ENCODE results near the gene PARPBP.
"Not testable (repeated sequence)": the region's sequence is repeated elsewhere in the genome, so short reads cannot be mapped to it uniquely, and the experiment has no call there.

The PARPBP gene

GRCh38 chr12:102163383-102163782 is 43.4 kb downstream of the PARPBP start:
- DNase-seq, result no peak

- no peak for DNase-seq
Observed at GRCh38 chr12:102167821-102168604, 48.0 kb downstream of the PARPBP start.

- no peak for DNase-seq
Observed at GRCh38 chr12:102169922-102170621, 50.1 kb downstream of the PARPBP start.

- DNase-seq, result no peak
Observed at GRCh38 chr12:102171951-102172350, 52.0 kb downstream of the PARPBP start.

- DNase-seq, result no peak
Observed at GRCh38 chr12:102172436-102172835, 52.5 kb downstream of the PARPBP start.

GRCh38 chr12:102174117-102174516 is 54.1 kb downstream of the PARPBP start:
- no peak for DNase-seq

GRCh38 chr12:102174761-102175160 is 54.8 kb downstream of the PARPBP start:
- DNase-seq, result no peak

- DNase-seq, result no peak
Observed at GRCh38 chr12:102182635-102183034, 62.7 kb downstream of the PARPBP start.

- no peak for DNase-seq
Observed at GRCh38 chr12:102195826-102196225, 75.8 kb downstream of the PARPBP start.

GRCh38 chr12:102197789-102198188 is 77.8 kb downstream of the PARPBP start, which contains the start of gene PMCH:
Gene PMCH, minus strand, starts transcription at chr12:102197833. Its CDS starts 63 bp downstream, at chr12:102197770.
- no peak for DNase-seq

- no peak for DNase-seq
Observed at GRCh38 chr12:102201436-102202061, 81.6 kb downstream of the PARPBP start.

GRCh38 chr12:102202556-102202955 is 82.6 kb downstream of the PARPBP start:
- no peak for DNase-seq

GRCh38 chr12:102204025-102204424 is 84.0 kb downstream of the PARPBP start:
- DNase-seq, result no peak

- no peak for DNase-seq
Observed at GRCh38 chr12:102215992-102216691, 96.2 kb downstream of the PARPBP start.

GRCh38 chr12:102220736-102221135 is 100.8 kb downstream of the PARPBP start:
- DNase-seq, result no peak

- no peak for DNase-seq
Observed at GRCh38 chr12:102227954-102228353, 108.0 kb downstream of the PARPBP start.

GRCh38 chr12:102232036-102232435 is 112.1 kb downstream of the PARPBP start:
- no peak for DNase-seq

GRCh38 chr12:102232446-102232845 is 112.5 kb downstream of the PARPBP start:
- DNase-seq, result no peak

- DNase-seq, result no peak
Observed at GRCh38 chr12:102234599-102234998, 114.6 kb downstream of the PARPBP start.

GRCh38 chr12:102240859-102241258 is 120.9 kb downstream of the PARPBP start:
- DNase-seq, result not testable (repeated sequence)

Data from DMS153 (cell line).